ENCODE measurements around the gene ZNF462. TPM values are rescaled to one million over a fixed set of nuclear protein-coding genes. Genes with fewer than 3 reads are reported as not detected.

The ZNF462 gene
- total RNA-seq (10 to 100 TPM; 15.1 to 24.0 TPM), polyA plus RNA-seq (1 to 10 TPM; 1.3 to 3.4 TPM)
- long read RNA-seq, donor 1, partial matches to known transcripts = 4 of 6 reads
- long read RNA-seq, donor 1, other reads (novel, unspliced or antisense) = 2 of 6 reads
- long read RNA-seq, donor 2, partial matches to known transcripts = 1 of 3 reads
- long read RNA-seq, donor 2, other reads (novel, unspliced or antisense) = 2 of 3 reads

- no peaks in the 10 kb centered on the region for H3K4me1 ChIP-seq (ENCODE audit: control insufficient read depth in 1 of 2, insufficient read depth in 2 of 2, low read length in 2 of 2)
- H3K36me3 ChIP-seq (ENCODE audit: control insufficient read depth in 1 of 2, insufficient read depth in 2 of 2, low read length in 1 of 2) = no peaks in the 10 kb centered on the region
- H3K27me3 ChIP-seq (ENCODE audit: control insufficient read depth in 1 of 2, insufficient read depth in 2 of 2, low read length in 1 of 2) = no peaks in the 10 kb centered on the region
- H3K9me3 ChIP-seq (ENCODE audit: control insufficient read depth, low read length) = no peaks in the 10 kb centered on the region
- peak within 1 kb of the TSS; percentile 50 to 69 for H3K4me3 ChIP-seq (ENCODE audit: low read length in 2 of 2)
- DNase-seq (peak; percentile 50 to 78), ATAC-seq (ENCODE audit: low FRiP score) (peak; percentile 67)
- intact Hi-C loops (cut with DNase I) = loop anchor here in 1 of 2 donors (10.0 kb wide), 1 partner anchor 168 kb away; no protein-coding TSS in a partner anchor
- WGBS, 2 donors = 0 to 1% methylated on average over 33 of the region's 33 CpGs
- peak within 1 kb of the TSS in 1 of 2 donors; percentile 66 for H3K27ac ChIP-seq (ENCODE audit: low read depth in 1 of 2, low read length in 2 of 2)
Measured at GRCh38 chr9:106862821-106863720, at the start of gene ZNF462. TSS of gene ZNF462 (plus strand) at chr9:106863166. CDS start at chr9:106923384, 60,218 bp downstream.

DNA sequence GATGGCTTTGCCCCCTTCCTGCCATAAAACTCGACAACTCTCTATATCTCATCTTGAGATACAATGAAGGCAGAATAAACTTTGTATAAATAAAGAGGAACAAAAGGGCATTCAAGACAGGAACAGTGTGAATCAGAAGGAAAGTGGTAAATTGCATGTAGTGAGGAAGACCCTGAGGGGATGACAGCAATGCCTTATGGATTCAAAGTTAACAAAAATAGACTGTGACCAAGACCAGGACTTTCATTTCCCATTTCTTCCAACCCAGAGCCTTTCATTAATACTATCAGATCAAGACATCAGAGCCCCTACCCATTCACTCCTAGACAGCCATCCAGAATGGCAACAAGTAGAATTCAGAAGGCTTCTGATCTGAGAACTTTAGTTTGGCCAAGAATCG lies 46.4 kb upstream of the ZNF462 start:
- Histone ChIP-seq H3K4me3 (ENCODE audit: low read length in 2 of 2) (no peak overlapping the region), H3K27me3 (ENCODE audit: control insufficient read depth in 1 of 2, insufficient read depth in 2 of 2, low read length in 1 of 2) (no peaks in the 10 kb centered on the region), H3K4me1 (ENCODE audit: control insufficient read depth in 1 of 2, insufficient read depth in 2 of 2, low read length in 2 of 2) (no peaks in the 10 kb centered on the region), H3K27ac (ENCODE audit: low read depth in 1 of 2, low read length in 2 of 2) (no peak overlapping the region), H3K36me3 (ENCODE audit: control insufficient read depth in 1 of 2, insufficient read depth in 2 of 2, low read length in 1 of 2) (no peaks in the 10 kb centered on the region), H3K9me3 (ENCODE audit: control insufficient read depth, low read length) (no peaks in the 10 kb centered on the region)
- no peak for ATAC-seq (ENCODE audit: low FRiP score)
- no peak for DNase-seq
- WGBS, 2 donors = 48% methylated on average over 2 of the region's 2 CpGs
- intact Hi-C loops (cut with DNase I) = no loop called here

DNA sequence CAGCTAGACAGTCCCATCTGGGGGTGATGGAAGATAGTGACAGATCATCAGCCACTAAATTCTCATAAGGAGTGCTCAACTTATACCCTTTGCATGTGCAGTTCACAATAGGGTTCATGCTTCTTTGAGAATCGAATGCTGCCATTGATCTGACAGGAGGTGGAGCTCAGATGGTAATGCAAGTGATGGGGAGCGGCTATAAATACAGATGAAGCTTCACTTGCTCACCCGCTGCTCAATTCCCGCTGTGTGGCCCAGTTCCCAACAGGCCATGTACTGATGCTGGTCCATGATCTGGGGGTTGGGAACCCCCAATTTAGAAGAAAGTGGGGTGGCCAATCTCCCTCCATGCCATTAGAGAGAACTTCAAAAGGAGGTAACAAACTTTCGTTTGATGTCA lies 44.9 kb upstream of the ZNF462 start:
- DNase-seq = no peak
- intact Hi-C loops (cut with DNase I) = no loop called here
- 92 to 93% methylated on average over 5 of the region's 5 CpGs for WGBS, 2 donors

DNA sequence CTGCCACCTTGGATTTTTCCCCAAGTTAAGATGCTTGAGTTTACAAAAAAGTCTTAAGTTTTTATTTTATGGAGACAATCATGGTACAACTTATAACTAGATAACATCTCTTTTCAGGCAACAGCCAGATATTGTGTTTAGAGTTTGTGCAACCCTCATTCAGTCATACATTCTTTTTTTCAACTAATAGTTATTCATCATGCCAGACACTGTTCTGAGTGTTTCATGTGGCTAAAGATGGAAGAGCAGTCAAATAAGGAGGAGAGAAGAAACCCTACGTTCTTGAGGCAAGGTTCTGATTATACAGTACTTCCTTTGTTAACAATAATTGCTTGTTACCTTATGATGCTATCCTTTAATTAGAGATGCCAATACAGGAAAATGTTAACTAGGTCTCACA lies 42.1 kb upstream of the ZNF462 start:
- no peak for DNase-seq
- H3K27me3 ChIP-seq (ENCODE audit: control insufficient read depth in 1 of 2, insufficient read depth in 2 of 2, low read length in 1 of 2) = no peaks in the 10 kb centered on the region
- no peaks in the 10 kb centered on the region for H3K9me3 ChIP-seq (ENCODE audit: control insufficient read depth, low read length)
- no peak for ATAC-seq (ENCODE audit: low FRiP score)
- H3K4me3 ChIP-seq (ENCODE audit: low read length in 2 of 2) = no peak overlapping the region
- no peaks in the 10 kb centered on the region for H3K4me1 ChIP-seq (ENCODE audit: control insufficient read depth in 1 of 2, insufficient read depth in 2 of 2, low read length in 2 of 2)
- intact Hi-C loops (cut with DNase I) = no loop called here
- H3K27ac ChIP-seq (ENCODE audit: low read depth in 1 of 2, low read length in 2 of 2) = no peak overlapping the region
- 14 to 18% methylated on average over 1 of the region's 1 CpG for WGBS, 2 donors
- H3K36me3 ChIP-seq (ENCODE audit: control insufficient read depth in 1 of 2, insufficient read depth in 2 of 2, low read length in 1 of 2) = no peaks in the 10 kb centered on the region

More for the DNA sequence above, 44.9 kb upstream of the ZNF462 start:
- H3K4me3 ChIP-seq (ENCODE audit: low read length in 2 of 2) = no peak overlapping the region
- no peaks in the 10 kb centered on the region for H3K4me1 ChIP-seq (ENCODE audit: control insufficient read depth in 1 of 2, insufficient read depth in 2 of 2, low read length in 2 of 2)
- no peaks in the 10 kb centered on the region for H3K27me3 ChIP-seq (ENCODE audit: control insufficient read depth in 1 of 2, insufficient read depth in 2 of 2, low read length in 1 of 2)
- no peak for ATAC-seq (ENCODE audit: low FRiP score)
- H3K9me3 ChIP-seq (ENCODE audit: control insufficient read depth, low read length) = no peaks in the 10 kb centered on the region
- no peak overlapping the region for H3K27ac ChIP-seq (ENCODE audit: low read depth in 1 of 2, low read length in 2 of 2)
- H3K36me3 ChIP-seq (ENCODE audit: control insufficient read depth in 1 of 2, insufficient read depth in 2 of 2, low read length in 1 of 2) = no peaks in the 10 kb centered on the region

DNA sequence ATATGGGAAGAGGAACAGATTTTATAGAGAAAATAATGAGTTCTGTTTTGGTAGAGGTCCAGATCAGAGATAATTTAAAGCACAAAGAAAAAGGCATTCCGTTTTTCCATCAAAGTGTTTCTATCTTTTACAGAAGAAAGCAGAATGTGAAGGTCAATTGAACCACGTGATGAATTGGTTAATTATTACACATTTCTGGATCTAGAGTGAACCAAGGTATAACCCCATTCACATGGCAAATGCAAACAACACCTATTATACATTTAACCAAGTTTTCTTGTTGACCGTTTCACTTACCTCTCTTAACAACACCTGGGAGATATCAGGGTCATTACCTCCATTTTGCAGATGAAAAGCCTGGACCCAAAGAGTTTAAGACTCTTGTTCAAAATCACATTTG lies 34.9 kb upstream of the ZNF462 start:
- Histone ChIP-seq H3K4me1 (ENCODE audit: control insufficient read depth in 1 of 2, insufficient read depth in 2 of 2, low read length in 2 of 2) (no peaks in the 10 kb centered on the region), H3K9me3 (ENCODE audit: control insufficient read depth, low read length) (no peaks in the 10 kb centered on the region), H3K27ac (ENCODE audit: low read depth in 1 of 2, low read length in 2 of 2) (no peak overlapping the region), H3K36me3 (ENCODE audit: control insufficient read depth in 1 of 2, insufficient read depth in 2 of 2, low read length in 1 of 2) (no peaks in the 10 kb centered on the region), H3K27me3 (ENCODE audit: control insufficient read depth in 1 of 2, insufficient read depth in 2 of 2, low read length in 1 of 2) (no peaks in the 10 kb centered on the region), H3K4me3 (ENCODE audit: low read length in 2 of 2) (no peak overlapping the region)
- intact Hi-C loops (cut with DNase I) = no loop called here
- WGBS, 2 donors = 86 to 87% methylated on average over 3 of the region's 3 CpGs
- DNase-seq (no peak), ATAC-seq (ENCODE audit: low FRiP score) (no peak)

- DNase-seq = no peak
- no peak overlapping the region for H3K27ac ChIP-seq (ENCODE audit: low read depth in 1 of 2, low read length in 2 of 2)
- ATAC-seq (ENCODE audit: low FRiP score) = no peak
Measured at GRCh38 chr9:106828965-106829364, 34.0 kb upstream of the ZNF462 start.

DNA sequence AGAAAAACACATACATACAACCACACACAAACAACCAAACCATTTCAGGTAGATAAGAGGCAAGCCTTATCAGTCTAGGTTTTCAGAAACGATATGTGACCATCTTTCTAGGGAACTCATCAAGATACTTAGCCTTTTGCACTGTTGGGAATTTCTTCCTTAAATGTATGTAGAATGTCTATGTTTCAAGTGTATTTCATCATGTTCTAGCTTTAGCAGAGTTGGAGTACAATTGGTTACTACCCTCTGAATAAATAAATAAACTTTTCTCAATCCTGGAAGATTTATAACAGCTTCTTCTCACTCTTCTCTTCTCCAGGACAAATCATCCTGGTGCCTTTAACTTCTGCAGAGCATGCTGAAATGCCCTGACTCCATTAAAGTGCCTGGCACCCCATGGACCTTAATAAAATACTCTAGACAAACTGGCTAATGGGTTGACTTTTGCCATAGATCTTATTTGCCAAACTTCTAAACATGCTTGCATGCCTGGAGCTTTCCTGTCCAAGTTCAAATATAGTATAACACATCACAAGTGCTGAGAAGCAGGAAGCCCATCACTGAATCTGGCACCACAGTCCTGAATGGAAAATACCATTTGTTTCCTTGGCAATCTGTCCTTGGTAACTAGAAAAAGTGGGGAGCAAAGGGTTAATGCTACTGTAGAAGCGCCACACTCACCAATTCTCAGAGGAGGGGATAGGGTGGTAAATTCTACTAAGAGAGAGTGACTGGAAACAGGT lies 33.1 kb upstream of the ZNF462 start:
- ATAC-seq (ENCODE audit: low FRiP score) (no peak), DNase-seq (no peak)
- H3K4me1 ChIP-seq (ENCODE audit: control insufficient read depth in 1 of 2, insufficient read depth in 2 of 2, low read length in 2 of 2) = no peaks in the 10 kb centered on the region
- no peak overlapping the region for H3K27ac ChIP-seq (ENCODE audit: low read depth in 1 of 2, low read length in 2 of 2)
- intact Hi-C loops (cut with DNase I) = no loop called here
- H3K27me3 ChIP-seq (ENCODE audit: control insufficient read depth in 1 of 2, insufficient read depth in 2 of 2, low read length in 1 of 2) = no peaks in the 10 kb centered on the region
- H3K9me3 ChIP-seq (ENCODE audit: control insufficient read depth, low read length) = no peaks in the 10 kb centered on the region
- no peaks in the 10 kb centered on the region for H3K36me3 ChIP-seq (ENCODE audit: control insufficient read depth in 1 of 2, insufficient read depth in 2 of 2, low read length in 1 of 2)
- H3K4me3 ChIP-seq (ENCODE audit: low read length in 2 of 2) = no peak overlapping the region
- WGBS, 2 donors = 52 to 53% methylated on average over 2 of the region's 2 CpGs

More at GRCh38 chr9:106828965-106829364, 34.0 kb upstream of the ZNF462 start:
- no peaks in the 10 kb centered on the region for H3K4me1 ChIP-seq (ENCODE audit: control insufficient read depth in 1 of 2, insufficient read depth in 2 of 2, low read length in 2 of 2)
- H3K36me3 ChIP-seq (ENCODE audit: control insufficient read depth in 1 of 2, insufficient read depth in 2 of 2, low read length in 1 of 2) = no peaks in the 10 kb centered on the region
- no peaks in the 10 kb centered on the region for H3K9me3 ChIP-seq (ENCODE audit: control insufficient read depth, low read length)
- H3K27me3 ChIP-seq (ENCODE audit: control insufficient read depth in 1 of 2, insufficient read depth in 2 of 2, low read length in 1 of 2) = no peaks in the 10 kb centered on the region
- no peak overlapping the region for H3K4me3 ChIP-seq (ENCODE audit: low read length in 2 of 2)
- intact Hi-C loops (cut with DNase I) = no loop called here

GRCh38 chr9:106830527-106831150 lies 32.3 kb upstream of the ZNF462 start:
- 30 to 38% methylated on average over 4 of the region's 4 CpGs for WGBS, 2 donors
- Histone ChIP-seq H3K9me3 (ENCODE audit: control insufficient read depth, low read length) (no peaks in the 10 kb centered on the region), H3K4me1 (ENCODE audit: control insufficient read depth in 1 of 2, insufficient read depth in 2 of 2, low read length in 2 of 2) (no peaks in the 10 kb centered on the region), H3K36me3 (ENCODE audit: control insufficient read depth in 1 of 2, insufficient read depth in 2 of 2, low read length in 1 of 2) (no peaks in the 10 kb centered on the region), H3K27ac (ENCODE audit: low read depth in 1 of 2, low read length in 2 of 2) (no peak overlapping the region), H3K4me3 (ENCODE audit: low read length in 2 of 2) (no peak overlapping the region), H3K27me3 (ENCODE audit: control insufficient read depth in 1 of 2, insufficient read depth in 2 of 2, low read length in 1 of 2) (no peaks in the 10 kb centered on the region)
- intact Hi-C loops (cut with DNase I) = no loop called here
- DNase-seq = no peak
- ATAC-seq (ENCODE audit: low FRiP score) = no peak
